Gastroesophageal sphincter (tissue), 3 donors: ENCODE data around the gene ANGPTL5.

ENCODE experiments used
- POLR2A ChIP-seq, 2 donors: fragments of 450-650 bp; IDR thresholded peaks; one replicate each; pipeline ENCODE4 v1.6.1; 2017; ENCODE audit warnings: antibody characterized with exemption in 2 of 2, mild to moderate bottlenecking in 2 of 2, moderate library complexity in 1 of 2
- POLR2AphosphoS5 ChIP-seq: sonication (generic); formaldehyde crosslinking; IDR thresholded peaks from one replicate; pipeline ENCODE4 v1.6.1; 2017; ENCODE audit warnings: antibody characterized with exemption
- TF ChIP-seq, protein P1 (sequence below), 4 experiments: fragments of 200-600 bp in 2 of 4; fragments of 450-650 bp in 2 of 4; sonication (generic) in 1 of 4; IDR thresholded peaks; one replicate each; pipeline ENCODE4 v1.5.1; 2017 to 2019; ENCODE audit warnings: antibody characterized with exemption in 4 of 4, mild to moderate bottlenecking in 2 of 4, moderate library complexity in 2 of 4

- TF ChIP-seq, protein P1, sequence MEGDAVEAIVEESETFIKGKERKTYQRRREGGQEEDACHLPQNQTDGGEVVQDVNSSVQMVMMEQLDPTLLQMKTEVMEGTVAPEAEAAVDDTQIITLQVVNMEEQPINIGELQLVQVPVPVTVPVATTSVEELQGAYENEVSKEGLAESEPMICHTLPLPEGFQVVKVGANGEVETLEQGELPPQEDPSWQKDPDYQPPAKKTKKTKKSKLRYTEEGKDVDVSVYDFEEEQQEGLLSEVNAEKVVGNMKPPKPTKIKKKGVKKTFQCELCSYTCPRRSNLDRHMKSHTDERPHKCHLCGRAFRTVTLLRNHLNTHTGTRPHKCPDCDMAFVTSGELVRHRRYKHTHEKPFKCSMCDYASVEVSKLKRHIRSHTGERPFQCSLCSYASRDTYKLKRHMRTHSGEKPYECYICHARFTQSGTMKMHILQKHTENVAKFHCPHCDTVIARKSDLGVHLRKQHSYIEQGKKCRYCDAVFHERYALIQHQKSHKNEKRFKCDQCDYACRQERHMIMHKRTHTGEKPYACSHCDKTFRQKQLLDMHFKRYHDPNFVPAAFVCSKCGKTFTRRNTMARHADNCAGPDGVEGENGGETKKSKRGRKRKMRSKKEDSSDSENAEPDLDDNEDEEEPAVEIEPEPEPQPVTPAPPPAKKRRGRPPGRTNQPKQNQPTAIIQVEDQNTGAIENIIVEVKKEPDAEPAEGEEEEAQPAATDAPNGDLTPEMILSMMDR (IDR thresholded peaks at IDR 0.05), result no peak
- TF ChIP-seq POLR2A (IDR thresholded peaks at IDR 0.05), result no peak
- no peak for TF ChIP-seq POLR2AphosphoS5
These were observed 2.7 kb downstream of the ANGPTL5 start for GRCh38 chr11:101913656-101914055.
